DND-41 (cell line): ENCODE results near the gene EYA4.
"Not testable (repeated sequence)": the region's sequence is repeated elsewhere in the genome, so short reads cannot be mapped to it uniquely, and the experiment has no call there.

Experiments used
- CTCF ChIP-seq: IDR thresholded peaks from 2 replicates; pipeline ENCODE4 v1.5.1; 2012; ENCODE audit warnings: borderline replicate concordance, low read length, moderate library complexity, mild to moderate bottlenecking; ENCODE audit not compliant: poor library complexity, severe bottlenecking; ENCODE audit errors: extremely low read depth
- EZH2 ChIP-seq: IDR thresholded peaks from 3 replicates; pipeline ENCODE4 v1.6.1; 2012; ENCODE audit warnings: borderline replicate concordance, low read depth, mild to moderate bottlenecking, moderate library complexity, low read length, inconsistent platforms; ENCODE audit not compliant: severe bottlenecking

- TF ChIP-seq CTCF, EZH2: not testable (repeated sequence)
Observed at GRCh38 chr6:133397601-133398000, 156.4 kb downstream of the EYA4 start.
